Erythroblast (primary cell): ENCODE results near the gene VEPH1.

Experiments
- GATA1 ChIP-seq: IDR thresholded peaks from 2 replicates; pipeline ENCODE4 v1.6.1; 2011; ENCODE audit warnings: low read depth, mild to moderate bottlenecking, control low read depth, low read length, moderate library complexity
- POLR2A ChIP-seq: IDR thresholded peaks from 2 replicates; pipeline ENCODE4 v1.6.1; 2011; ENCODE audit warnings: mild to moderate bottlenecking, low read length

DNA sequence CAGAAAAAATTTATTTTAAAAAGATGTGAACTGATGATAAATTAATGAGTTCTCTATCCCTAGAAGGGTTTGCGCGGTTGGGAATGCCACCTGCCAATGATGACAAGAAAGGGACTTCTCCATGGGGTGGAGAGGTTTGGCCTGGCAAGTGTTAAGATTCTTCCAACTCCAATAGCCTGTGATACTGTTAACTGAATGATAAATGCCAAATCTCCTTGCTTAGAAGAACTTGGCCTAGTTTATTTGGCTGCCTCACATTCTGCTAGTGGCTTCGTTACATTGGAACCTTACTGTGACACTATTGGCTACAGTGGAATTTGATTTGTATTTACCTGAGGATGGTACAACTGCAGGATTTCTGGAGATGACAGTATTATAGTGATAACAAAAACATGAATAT is 251.5 kb downstream of the VEPH1 start:
- TF ChIP-seq POLR2A (no peak), GATA1 (no peak)
